Activated CD8-positive, alpha-beta memory T cell treated with anti-CD3 and anti-CD28 coated beads, Interleukin-2, amount 10 ng/mL, durations not matched to agents 7 days and 5 days (primary cell): ENCODE results near the gene CDK14. TPM values are rescaled to one million over a fixed set of nuclear protein-coding genes. Genes with fewer than 3 reads are reported as not detected.

ENCODE experiments used
- ATAC-seq: fragments of 150-1000 bp; cut with Tn5 transposase; one replicate; pipeline ENCODE4 v1.10.0; 2021; ENCODE audit warnings: moderate library complexity
- CTCF ChIA-PET: fragments of 350-600 bp; sonication (Branson Sonifier 250); formaldehyde crosslinking; loops from one replicate; lab custom pipeline; 2021; ENCODE audit warnings: antibody characterized with exemption; lab: Charles Lee
- DNase-seq: peaks from one replicate; pipeline ENCODE4 v3.0.0-alpha.2; 2020
- H3K27ac Mint-ChIP-seq: one replicate; pipeline ENCODE4 v1.8.0; 2021; ENCODE audit warnings: mild to moderate bottlenecking, mixed read lengths
- H3K27me3 Mint-ChIP-seq: one replicate; pipeline ENCODE4 v1.8.0; 2021; ENCODE audit warnings: mixed read lengths
- H3K36me3 Mint-ChIP-seq: one replicate; pipeline ENCODE4 v1.8.0; 2021; ENCODE audit warnings: mild to moderate bottlenecking, mixed read lengths
- H3K4me1 Mint-ChIP-seq: one replicate; pipeline ENCODE4 v1.8.0; 2021; ENCODE audit warnings: mixed read lengths
- H3K4me3 Mint-ChIP-seq: one replicate; pipeline ENCODE4 v1.8.0; 2021; ENCODE audit warnings: mild to moderate bottlenecking, moderate library complexity, mixed read lengths
- H3K9me3 Mint-ChIP-seq: one replicate; pipeline ENCODE4 v1.8.0; 2022; ENCODE audit warnings: low read depth, mixed read lengths
- total RNA-seq, 2 experiments: library from RNA; stranded (reverse); gene quantifications; one replicate each; pipeline ENCODE4 v1.2.3, GENCODE V29; 2021

The CDK14 gene
- total RNA-seq, 2 experiments from 2014 or later = 0.20 to 0.23 TPM

DNA sequence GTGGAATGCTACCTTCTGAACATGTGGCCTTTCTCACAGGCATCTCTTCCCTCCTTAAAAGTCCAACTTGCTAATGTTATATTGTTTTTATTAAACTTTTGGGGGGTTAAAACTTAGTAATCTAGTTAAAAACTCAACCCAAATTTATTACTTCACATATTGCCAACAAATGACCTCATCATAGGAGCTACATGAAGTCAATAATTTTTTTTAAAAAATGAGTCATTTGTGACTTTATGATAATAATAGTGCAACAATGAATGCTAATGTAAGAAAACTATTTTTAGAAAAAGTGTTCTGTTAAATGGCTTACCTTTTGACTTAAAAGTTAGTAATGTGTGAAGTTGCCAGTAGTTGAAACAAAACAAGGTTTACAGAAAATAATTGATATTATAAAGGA lies 342.2 kb downstream of the CDK14 start:
- Mint-ChIP-seq H3K27me3 (no peaks in the 10 kb centered on the region), H3K36me3 (no peaks in the 10 kb centered on the region), H3K27ac (no peak overlapping the region), H3K4me1 (no peaks in the 10 kb centered on the region), H3K4me3 (no peak overlapping the region), H3K9me3 (no peaks in the 10 kb centered on the region)
- DNase-seq (no peak), ATAC-seq (no peak)
- CTCF ChIA-PET = no interaction called here

DNA sequence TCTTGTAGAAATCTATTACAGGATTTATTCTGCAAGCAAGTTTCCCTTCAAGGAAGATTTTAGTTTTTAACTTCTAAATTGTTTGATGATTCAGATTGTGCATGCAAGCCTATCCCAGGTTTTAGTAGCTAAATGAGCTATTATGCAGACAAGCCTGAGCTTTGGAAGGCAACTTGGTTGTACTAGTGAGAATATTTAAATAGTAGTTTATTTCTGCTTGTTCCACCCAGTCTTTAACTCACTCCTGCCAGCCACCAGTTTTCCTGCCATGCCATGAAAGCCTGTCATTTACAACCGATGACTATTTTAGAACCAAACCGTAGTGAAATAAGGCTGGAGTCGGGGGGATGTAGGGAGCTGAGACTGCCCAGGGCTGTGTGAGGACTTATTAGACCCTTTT lies 343.5 kb downstream of the CDK14 start:
- Mint-ChIP-seq H3K27me3 (no peaks in the 10 kb centered on the region), H3K9me3 (no peaks in the 10 kb centered on the region), H3K27ac (no peak overlapping the region), H3K36me3 (no peaks in the 10 kb centered on the region), H3K4me3 (no peak overlapping the region), H3K4me1 (no peaks in the 10 kb centered on the region)
- CTCF ChIA-PET = no interaction called here
- DNase-seq (no peak), ATAC-seq (no peak)

GRCh38 chr7:90944021-90944420 lies 347.9 kb downstream of the CDK14 start:
- no peak overlapping the region for H3K4me3 Mint-ChIP-seq
- H3K27ac Mint-ChIP-seq = no peak overlapping the region
- H3K4me1 Mint-ChIP-seq = no peaks in the 10 kb centered on the region
- DNase-seq = no peak
- no peaks in the 10 kb centered on the region for H3K27me3 Mint-ChIP-seq
- no peak for ATAC-seq
- CTCF ChIA-PET = no interaction called here
- H3K9me3 Mint-ChIP-seq = no peaks in the 10 kb centered on the region
- H3K36me3 Mint-ChIP-seq = no peaks in the 10 kb centered on the region

DNA sequence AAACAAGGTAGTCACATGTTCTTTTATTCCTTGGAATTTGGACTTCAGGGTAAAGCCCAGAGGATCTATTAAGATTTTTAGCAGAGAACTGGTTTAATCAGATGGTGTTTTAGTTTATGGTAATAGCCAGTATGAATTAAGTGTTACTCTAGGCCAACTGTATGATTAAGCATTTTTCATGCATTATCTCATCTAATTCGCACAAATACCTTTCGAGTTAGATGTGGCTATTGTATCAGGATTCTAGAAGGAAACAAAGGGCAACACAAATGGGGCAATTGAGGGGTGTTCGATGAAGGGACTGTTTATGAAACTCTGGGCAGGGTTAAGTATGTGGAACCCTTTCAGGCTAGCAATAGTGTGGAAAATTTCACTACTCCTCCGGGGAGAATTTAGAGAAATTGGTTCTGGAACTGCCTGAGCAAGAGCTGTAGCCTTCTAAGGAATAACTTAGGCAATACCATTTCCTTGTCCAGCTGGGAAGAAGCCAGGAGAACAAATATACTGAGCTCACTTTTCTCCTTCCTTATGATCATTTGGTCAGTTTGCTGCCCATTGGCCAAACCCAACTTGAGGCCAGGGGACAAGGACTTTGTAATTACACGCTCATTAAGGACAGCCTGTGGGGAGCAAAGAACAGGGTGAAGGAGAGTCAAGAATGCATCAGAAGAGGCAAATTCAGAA lies 349.1 kb downstream of the CDK14 start:
- Mint-ChIP-seq H3K4me1 (no peaks in the 10 kb centered on the region), H3K9me3 (no peaks in the 10 kb centered on the region), H3K27me3 (no peaks in the 10 kb centered on the region), H3K27ac (no peak overlapping the region), H3K4me3 (no peak overlapping the region), H3K36me3 (no peaks in the 10 kb centered on the region)
- CTCF ChIA-PET = interaction anchor here (0.9 kb wide), 1 partner anchor 9 kb away, joined by 3 read pairs; no protein-coding TSS in a partner anchor
- DNase-seq (no peak), ATAC-seq (no peak)

- no peaks in the 10 kb centered on the region for H3K9me3 Mint-ChIP-seq
- no peak overlapping the region for H3K27ac Mint-ChIP-seq
- no peaks in the 10 kb centered on the region for H3K4me1 Mint-ChIP-seq
- DNase-seq (no peak), ATAC-seq (no peak)
- no peaks in the 10 kb centered on the region for H3K36me3 Mint-ChIP-seq
- no peak overlapping the region for H3K4me3 Mint-ChIP-seq
- H3K27me3 Mint-ChIP-seq = no peaks in the 10 kb centered on the region
- CTCF ChIA-PET = interaction anchor here (0.6 kb wide), 1 partner anchor 588 kb away, joined by 4 read pairs; no protein-coding TSS in a partner anchor
Observed at GRCh38 chr7:90946730-90947501, 350.8 kb downstream of the CDK14 start.

- no peak for ATAC-seq
- CTCF ChIA-PET = no interaction called here
- H3K36me3 Mint-ChIP-seq = no peaks in the 10 kb centered on the region
- H3K27me3 Mint-ChIP-seq = no peaks in the 10 kb centered on the region
- H3K4me3 Mint-ChIP-seq = no peak overlapping the region
- no peaks in the 10 kb centered on the region for H3K9me3 Mint-ChIP-seq
- H3K4me1 Mint-ChIP-seq = no peaks in the 10 kb centered on the region
- no peak for DNase-seq
- no peak overlapping the region for H3K27ac Mint-ChIP-seq
Observed at GRCh38 chr7:90948085-90948484, 352.0 kb downstream of the CDK14 start.

GRCh38 chr7:90951229-90951628 lies 355.1 kb downstream of the CDK14 start:
- CTCF ChIA-PET = no interaction called here
- Mint-ChIP-seq H3K27ac (no peak overlapping the region), H3K4me1 (no peaks in the 10 kb centered on the region), H3K9me3 (no peaks in the 10 kb centered on the region), H3K27me3 (no peaks in the 10 kb centered on the region), H3K36me3 (no peaks in the 10 kb centered on the region), H3K4me3 (no peak overlapping the region)
- DNase-seq = no peak
- no peak for ATAC-seq

DNA sequence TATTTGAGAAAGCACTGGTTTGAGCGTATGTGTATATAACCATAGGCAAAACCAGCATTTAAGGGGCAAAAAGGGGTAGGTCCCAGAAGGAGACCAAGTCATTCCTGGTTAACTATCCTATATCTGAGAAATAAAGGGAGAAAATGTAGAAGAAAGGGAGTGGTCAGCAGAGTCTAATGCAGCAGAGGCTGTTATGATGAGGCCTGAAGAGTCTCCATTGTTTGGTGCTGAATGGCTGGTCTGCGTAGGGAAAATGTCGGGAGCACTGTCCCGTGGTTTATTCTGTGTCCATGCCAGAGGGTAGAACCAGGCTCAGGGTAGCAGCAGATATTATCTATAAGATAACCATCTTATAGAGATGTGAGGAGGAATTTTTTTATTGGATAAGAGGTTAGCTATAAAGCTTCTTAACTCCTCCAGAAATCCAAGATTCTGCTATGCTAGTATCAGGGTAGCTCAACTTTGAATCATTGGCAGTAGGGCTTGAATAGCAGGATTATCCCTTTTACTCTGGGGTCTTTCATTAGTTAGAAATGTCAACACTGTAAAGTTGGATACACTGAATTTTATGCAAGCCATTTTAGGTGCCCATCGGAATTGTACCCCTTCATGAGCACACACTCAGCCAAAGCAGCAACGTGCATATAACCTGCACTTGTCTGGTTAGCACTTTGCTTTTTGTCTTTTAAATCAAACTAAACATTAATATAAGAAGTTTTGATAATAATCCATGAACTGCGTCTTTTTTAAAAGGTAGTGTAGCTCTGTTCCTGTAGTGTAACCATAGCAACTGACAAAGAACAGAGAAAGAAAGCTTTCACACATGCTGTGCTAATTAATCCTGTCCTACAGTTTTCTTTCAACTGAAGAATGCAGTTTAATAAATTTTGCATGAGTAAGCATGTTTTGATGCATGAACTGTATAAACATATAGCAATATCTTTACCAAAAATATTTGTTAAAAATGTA lies 356.1 kb downstream of the CDK14 start:
- H3K4me1 Mint-ChIP-seq = no peaks in the 10 kb centered on the region

DNA sequence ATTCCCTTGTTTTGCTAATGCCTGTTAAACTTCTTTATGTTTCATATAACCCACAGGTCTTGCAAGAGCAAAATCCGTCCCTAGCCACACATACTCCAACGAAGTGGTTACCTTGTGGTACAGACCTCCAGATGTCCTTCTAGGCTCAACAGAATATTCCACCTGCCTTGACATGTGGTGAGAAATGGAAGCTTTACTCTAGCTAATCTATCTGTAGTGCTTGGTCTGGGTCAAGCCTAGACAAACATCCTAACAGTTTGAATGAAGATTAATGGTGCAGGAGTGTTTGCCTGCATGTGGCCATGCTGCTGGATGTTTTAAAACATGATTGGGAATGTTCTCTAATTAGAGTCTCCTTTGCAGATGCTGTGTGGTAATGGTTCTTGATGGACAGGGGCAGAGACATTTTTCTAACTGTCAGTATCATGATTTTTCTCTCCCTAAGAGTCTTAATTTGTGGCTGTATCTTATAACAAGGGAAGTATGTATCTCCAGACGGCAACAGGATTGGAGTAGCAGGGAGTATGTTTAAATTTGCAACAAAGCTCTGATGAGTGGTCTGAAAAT lies 359.6 kb downstream of the CDK14 start:
- DNase-seq (no peak), ATAC-seq (no peak)
- no peak overlapping the region for H3K27ac Mint-ChIP-seq
- no peaks in the 10 kb centered on the region for H3K27me3 Mint-ChIP-seq
- no peak overlapping the region for H3K4me3 Mint-ChIP-seq
- no peaks in the 10 kb centered on the region for H3K9me3 Mint-ChIP-seq
- CTCF ChIA-PET = no interaction called here
- H3K4me1 Mint-ChIP-seq = no peaks in the 10 kb centered on the region
- H3K36me3 Mint-ChIP-seq = no peaks in the 10 kb centered on the region

More for the DNA sequence above, 356.1 kb downstream of the CDK14 start:
- ATAC-seq (no peak), DNase-seq (no peak)
- CTCF ChIA-PET = no interaction called here
- Mint-ChIP-seq H3K27me3 (no peaks in the 10 kb centered on the region), H3K36me3 (no peaks in the 10 kb centered on the region), H3K4me3 (no peak overlapping the region), H3K9me3 (no peaks in the 10 kb centered on the region), H3K27ac (no peak overlapping the region)

- CTCF ChIA-PET = no interaction called here
- ATAC-seq (no peak), DNase-seq (no peak)
- H3K27ac Mint-ChIP-seq = no peak overlapping the region
- no peak overlapping the region for H3K4me3 Mint-ChIP-seq
- H3K4me1 Mint-ChIP-seq = no peaks in the 10 kb centered on the region
- no peaks in the 10 kb centered on the region for H3K36me3 Mint-ChIP-seq
- H3K27me3 Mint-ChIP-seq = no peaks in the 10 kb centered on the region
- H3K9me3 Mint-ChIP-seq = no peaks in the 10 kb centered on the region
Observed at GRCh38 chr7:90957883-90958282, 361.8 kb downstream of the CDK14 start.

GRCh38 chr7:90958647-90959046 lies 362.5 kb downstream of the CDK14 start:
- DNase-seq (no peak), ATAC-seq (no peak)
- CTCF ChIA-PET = no interaction called here
- H3K4me3 Mint-ChIP-seq = no peak overlapping the region
- H3K36me3 Mint-ChIP-seq = no peaks in the 10 kb centered on the region
- no peak overlapping the region for H3K27ac Mint-ChIP-seq
- peaks cover 3% of the 10 kb centered on the region for H3K9me3 Mint-ChIP-seq
- no peaks in the 10 kb centered on the region for H3K27me3 Mint-ChIP-seq
- H3K4me1 Mint-ChIP-seq = no peaks in the 10 kb centered on the region

GRCh38 chr7:90961037-90961725 lies 365.1 kb downstream of the CDK14 start:
- CTCF ChIA-PET = no interaction called here
- Mint-ChIP-seq H3K27me3 (no peaks in the 10 kb centered on the region), H3K4me1 (no peaks in the 10 kb centered on the region), H3K4me3 (no peak overlapping the region), H3K9me3 (peaks cover 3% of the 10 kb centered on the region), H3K27ac (no peak overlapping the region), H3K36me3 (no peaks in the 10 kb centered on the region)
- ATAC-seq = no peak
- no peak for DNase-seq

GRCh38 chr7:90965211-90965610 lies 369.1 kb downstream of the CDK14 start:
- Mint-ChIP-seq H3K4me3 (no peak overlapping the region), H3K4me1 (no peaks in the 10 kb centered on the region), H3K27me3 (no peaks in the 10 kb centered on the region), H3K36me3 (no peaks in the 10 kb centered on the region), H3K27ac (no peak overlapping the region), H3K9me3 (peaks cover 3% of the 10 kb centered on the region)
- CTCF ChIA-PET = no interaction called here
- DNase-seq (no peak), ATAC-seq (no peak)
